ENCODE measurements around the gene PCDHA3. TPM values are rescaled to one million over a fixed set of nuclear protein-coding genes. Genes with fewer than 3 reads are reported as not detected.

The PCDHA3 gene
- 0.20 TPM in 1 of 2 replicates, not detected in the other for total RNA-seq

GRCh38 chr5:140800816-140801493, at the start of gene PCDHA3:
PCDHA3 (plus strand) TSS chr5:140801057.

GRCh38 chr5:140785905-140786686, 14.8 kb upstream of the PCDHA3 start, which contains the start of gene PCDHA1:
PCDHA1 (plus strand) TSS chr5:140786140.

GRCh38 chr5:140794595-140795258, 6.1 kb upstream of the PCDHA3 start, which contains the start of gene PCDHA2:
PCDHA2 (plus strand) TSS chr5:140794852.

GRCh38 chr5:140806834-140807775, 6.2 kb downstream of the PCDHA3 start, which contains the start of gene PCDHA4:
PCDHA4 (plus strand) TSS chr5:140807068.

GRCh38 chr5:140821375-140822280, 20.8 kb downstream of the PCDHA3 start, which contains the start of gene PCDHA5:
PCDHA5 (plus strand) TSS chr5:140821613.

GRCh38 chr5:140827704-140828361, 27.0 kb downstream of the PCDHA3 start, which contains the start of gene PCDHA6:
PCDHA6 (plus strand) TSS chr5:140827960; CDS start chr5:140828092, 132 bp downstream.

GRCh38 chr5:140833993-140834392, 33.1 kb downstream of the PCDHA3 start, which contains the start of gene PCDHA7:
PCDHA7 (plus strand) TSS chr5:140834269; CDS start chr5:140834384, 115 bp downstream.

GRCh38 chr5:140840978-140841962, 40.4 kb downstream of the PCDHA3 start, which contains the start of gene PCDHA8:
PCDHA8 (plus strand) TSS chr5:140841187; CDS start chr5:140841322, 135 bp downstream.

GRCh38 chr5:140848139-140849102, 47.6 kb downstream of the PCDHA3 start, which contains the start of gene PCDHA9:
PCDHA9 (plus strand) TSS chr5:140848382; CDS start chr5:140848496, 114 bp downstream.

Other genes starting within 250 kb of the PCDHA3 start
- 32.2 and 34.6 TPM in 2 replicates for gene SRA1, start 243.6 kb upstream of the PCDHA3 start, total RNA-seq
- gene APBB3, start 236.5 kb upstream of the PCDHA3 start, total RNA-seq = 4.1 and 4.9 TPM in 2 replicates
- gene SLC35A4, start 236.2 kb upstream of the PCDHA3 start, total RNA-seq = 57.6 and 60.5 TPM in 2 replicates
- gene CD14, start 167.9 kb upstream of the PCDHA3 start, total RNA-seq = 0.20 and 0.60 TPM in 2 replicates
- 30.0 and 36.1 TPM in 2 replicates for gene TMCO6, start 161.6 kb upstream of the PCDHA3 start, total RNA-seq
- gene NDUFA2, start 153.4 kb upstream of the PCDHA3 start, total RNA-seq = 58.5 and 60.6 TPM in 2 replicates
- gene IK, start 153.2 kb upstream of the PCDHA3 start, total RNA-seq = 64.9 and 80.8 TPM in 2 replicates
- 20.2 and 20.4 TPM in 2 replicates for gene WDR55, start 136.2 kb upstream of the PCDHA3 start, total RNA-seq
- 0.10 and 0.80 TPM in 2 replicates for gene DND1, start 127.5 kb upstream of the PCDHA3 start, total RNA-seq
- gene HARS1, start 109.7 kb upstream of the PCDHA3 start, total RNA-seq = 78.0 and 83.4 TPM in 2 replicates
- 21.4 and 28.1 TPM in 2 replicates for gene HARS2, start 109.6 kb upstream of the PCDHA3 start, total RNA-seq
- 34.9 and 45.4 TPM in 2 replicates for gene ZMAT2, start 100.6 kb upstream of the PCDHA3 start, total RNA-seq
- not detected in 2 replicates for gene PCDHA1, start 14.9 kb upstream of the PCDHA3 start, total RNA-seq
- 0.10 TPM in 1 of 2 replicates, not detected in the other for gene PCDHA2, start 6.2 kb upstream of the PCDHA3 start, total RNA-seq
- gene PCDHA4, start 6.0 kb downstream of the PCDHA3 start, total RNA-seq = 0.05 TPM in 1 of 2 replicates, not detected in the other
- not detected in 2 replicates for gene PCDHA5, start 20.6 kb downstream of the PCDHA3 start, total RNA-seq
- gene PCDHA6, start 26.9 kb downstream of the PCDHA3 start, total RNA-seq = 0.27 TPM in 1 of 2 replicates, not detected in the other
- 0.20 TPM in 1 of 2 replicates, not detected in the other for gene PCDHA7, start 33.2 kb downstream of the PCDHA3 start, total RNA-seq
- gene PCDHA8, start 40.1 kb downstream of the PCDHA3 start, total RNA-seq = not detected in 2 replicates
- gene PCDHA9, start 47.3 kb downstream of the PCDHA3 start, total RNA-seq = 0.13 TPM in 1 of 2 replicates, not detected in the other
- gene PCDHA10, start 54.8 kb downstream of the PCDHA3 start, total RNA-seq = 0.13 TPM in 1 of 2 replicates, not detected in the other
- gene PCDHA11, start 67.9 kb downstream of the PCDHA3 start, total RNA-seq = under 0.01 and 0.05 TPM in 2 replicates
- gene PCDHA12, start 74.3 kb downstream of the PCDHA3 start, total RNA-seq = not detected in 2 replicates
- gene PCDHA13, start 81.1 kb downstream of the PCDHA3 start, total RNA-seq = not detected in 2 replicates
- gene PCDHAC1, start 125.2 kb downstream of the PCDHA3 start, total RNA-seq = not detected in 2 replicates
- 0.64 and 0.73 TPM in 2 replicates for gene PCDHAC2, start 165.4 kb downstream of the PCDHA3 start, total RNA-seq

Measured in mammary microvascular endothelial cell (primary cell).